OCI-LY7 (cell line): Measurements from ENCODE around the gene NEURL2. TPM values are rescaled to one million over a fixed set of nuclear protein-coding genes. Genes with fewer than 3 reads are reported as not detected.
"Not testable (repeated sequence)": the region's sequence is repeated elsewhere in the genome, so short reads cannot be mapped to it uniquely, and the experiment has no call there.

Experiments
- BruUV-seq: library from RNA; stranded (reverse); fragments of 400-500 nt; replicated peaks from 2 replicates; lab custom pipeline; 2021; lab: Mats Ljungman, UMichigan
- CTCF ChIA-PET: fragments of 300-600 bp; sonication (Branson Sonifier 250); formaldehyde crosslinking; loops from one replicate; lab custom pipeline; 2022; ENCODE audit warnings: antibody characterized with exemption; ENCODE audit not compliant: unreplicated experiment; lab: Charles Lee
- POLR2A ChIA-PET: fragments of 300-600 bp; sonication (Branson Sonifier 250); formaldehyde crosslinking; loops from one replicate; lab custom pipeline; 2022; ENCODE audit warnings: antibody characterized with exemption; lab: Charles Lee
- DNase-seq: peaks from one replicate; pipeline ENCODE4 v3.0.0-alpha.2; 2015; ENCODE audit warnings: low spot score
- H2AFZ ChIP-seq: fragments of 200-600 bp; sonication (generic), shearing (Covaris generic); 2 replicates; pipeline ENCODE4 v1.6.1; 2014; ENCODE audit warnings: mild to moderate bottlenecking, antibody characterized with exemption, low read length, moderate library complexity
- H3K27ac ChIP-seq: fragments of 200-600 bp; sonication (generic); 2 replicates; pipeline ENCODE4 v1.5.1; 2014; ENCODE audit warnings: mixed run types, low read depth, mild to moderate bottlenecking, moderate library complexity, low read length, inconsistent platforms; ENCODE audit not compliant: poor library complexity, severe bottlenecking
- H3K36me3 ChIP-seq: fragments of 200-600 bp; sonication (generic); 2 replicates; pipeline ENCODE4 v1.6.1; 2014; ENCODE audit warnings: mild to moderate bottlenecking, antibody characterized with exemption, low read length, moderate library complexity, mixed read lengths; ENCODE audit not compliant: insufficient read depth
- H3K4me1 ChIP-seq: fragments of 200-600 bp; sonication (generic); 2 replicates; pipeline ENCODE4 v1.5.1; 2014; ENCODE audit warnings: mild to moderate bottlenecking, low read length; ENCODE audit not compliant: insufficient read depth, poor library complexity, severe bottlenecking
- H3K4me2 ChIP-seq: fragments of 200-600 bp; sonication (generic); 2 replicates; pipeline ENCODE4 v1.6.1; 2014; ENCODE audit warnings: mild to moderate bottlenecking, low read length
- H3K4me3 ChIP-seq: fragments of 200-600 bp; sonication (generic); 2 replicates; pipeline ENCODE4 v1.5.1; 2014; ENCODE audit warnings: mild to moderate bottlenecking, low read depth, low read length; ENCODE audit not compliant: poor library complexity, severe bottlenecking
- H3K79me2 ChIP-seq: fragments of 200-600 bp; sonication (generic); 2 replicates; pipeline ENCODE4 v1.6.1; 2016; ENCODE audit warnings: low read depth, mild to moderate bottlenecking, low read length, moderate library complexity, mixed read lengths; ENCODE audit not compliant: insufficient read depth
- H3K9me2 ChIP-seq: fragments of 200-600 bp; sonication (generic); 2 replicates; pipeline ENCODE4 v1.6.1; 2016; ENCODE audit warnings: mild to moderate bottlenecking, low read length, mixed read lengths; ENCODE audit not compliant: insufficient read depth
- H3K9me3 ChIP-seq: fragments of 200-600 bp; sonication (generic); 2 replicates; pipeline ENCODE4 v1.6.1; 2014; ENCODE audit warnings: mild to moderate bottlenecking, mixed run types, low read length, mixed read lengths
- H4K20me1 ChIP-seq: fragments of 200-600 bp; sonication (generic); 2 replicates; pipeline ENCODE4 v1.6.1; 2014; ENCODE audit warnings: mild to moderate bottlenecking, antibody characterized with exemption, low read length, moderate library complexity, mixed read lengths; ENCODE audit not compliant: insufficient read depth
- EZH2phosphoT487 ChIP-seq: fragments of 200-600 bp; sonication (generic); IDR thresholded peaks from 2 replicates; pipeline ENCODE4 v1.6.1; 2018; ENCODE audit warnings: low read depth, borderline replicate concordance, mild to moderate bottlenecking, mixed run types, antibody characterized with exemption, low read length, moderate library complexity, mixed read lengths
- intact Hi-C: fragments of 100-400 bp; cut with micrococcal nuclease; formaldehyde crosslinking; loops from one replicate; pipeline ENCODE4 v1.10.0; 2022; ENCODE audit not compliant: unreplicated experiment
- total RNA-seq, 2 experiments: library from RNA; depleted of rRNA in 1 of 2; stranded (reverse); fragments of >200 nt in 1 of 2; shearing (Covaris generic) in 1 of 2; gene quantifications; 2 replicates each; pipeline ENCODE4 v1.2.3, GENCODE V29; 2014 to 2022
- TF ChIP-seq, protein P1 (sequence below): fragments of 200-600 bp; sonication (generic); conservative IDR thresholded peaks from 2 replicates; pipeline ENCODE4 v1.5.1; 2014; ENCODE audit warnings: mild to moderate bottlenecking, antibody characterized with exemption, low read length, moderate library complexity, mixed read lengths

The NEURL2 gene
- total RNA-seq, 2 experiments from 2014 or later = 9.9 to 10.7 TPM

DNA sequence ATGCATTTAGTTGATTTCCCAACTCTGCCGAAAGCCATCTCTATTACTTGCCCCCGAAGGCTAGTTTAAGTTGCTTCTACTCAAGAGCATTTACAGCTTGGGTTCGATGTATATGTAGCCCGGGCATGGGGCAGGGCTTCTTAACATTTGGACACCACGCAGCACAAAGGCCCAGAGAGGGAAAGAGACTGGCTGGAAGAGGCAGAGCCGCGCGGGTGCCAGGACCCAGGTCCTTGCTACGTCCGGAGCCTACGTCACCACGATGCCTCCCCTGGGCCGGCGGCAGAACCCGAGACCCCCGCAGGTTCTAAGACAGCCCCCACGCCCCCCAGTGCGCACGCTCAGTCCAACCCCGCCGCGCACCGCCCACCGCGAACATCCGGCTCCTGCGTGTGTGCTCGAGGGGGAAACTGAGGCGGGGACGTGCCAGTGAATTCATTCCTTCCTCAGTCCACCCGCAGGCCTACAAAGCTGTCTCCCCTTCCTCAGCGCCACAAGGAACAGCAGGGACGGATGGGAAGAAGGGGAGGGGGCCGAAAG, 43.1 kb upstream of the NEURL2 start:
- Histone ChIP-seq H3K4me1 (peaks cover 8% of the 10 kb centered on the region), H3K9me3 (no peaks in the 10 kb centered on the region), H3K79me2 (peaks cover 23% of the 10 kb centered on the region), H3K9me2 (no peaks in the 10 kb centered on the region), H3K36me3 (peaks cover 26% of the 10 kb centered on the region), H3K4me2 (peak overlapping the region; percentile 89), H3K4me3 (peak overlapping the region; percentile 87), H3K27ac (peak overlapping the region; percentile 75), H2AFZ (peak overlapping the region; percentile 69; the same call in 1 of the 2 replicates), H4K20me1 (no peaks in the 10 kb centered on the region)
- CTCF ChIA-PET = interaction anchor here (1.6 kb wide), 1 partner anchor 36 kb away, joined by 7 read pairs; no protein-coding TSS in a partner anchor
- POLR2A ChIA-PET = interaction anchor here (0.6 to 4.0 kb wide), 8 partner anchors 14 to 90 kb away, joined by 3 to 11 read pairs (median 3); partner anchors contain the start of genes CTSA, NEURL2 and ZSWIM1
- peak; percentile 76 for DNase-seq
- no TSS peak for BruUV-seq
- no peak for TF ChIP-seq EZH2phosphoT487
- TF ChIP-seq, protein P1, sequence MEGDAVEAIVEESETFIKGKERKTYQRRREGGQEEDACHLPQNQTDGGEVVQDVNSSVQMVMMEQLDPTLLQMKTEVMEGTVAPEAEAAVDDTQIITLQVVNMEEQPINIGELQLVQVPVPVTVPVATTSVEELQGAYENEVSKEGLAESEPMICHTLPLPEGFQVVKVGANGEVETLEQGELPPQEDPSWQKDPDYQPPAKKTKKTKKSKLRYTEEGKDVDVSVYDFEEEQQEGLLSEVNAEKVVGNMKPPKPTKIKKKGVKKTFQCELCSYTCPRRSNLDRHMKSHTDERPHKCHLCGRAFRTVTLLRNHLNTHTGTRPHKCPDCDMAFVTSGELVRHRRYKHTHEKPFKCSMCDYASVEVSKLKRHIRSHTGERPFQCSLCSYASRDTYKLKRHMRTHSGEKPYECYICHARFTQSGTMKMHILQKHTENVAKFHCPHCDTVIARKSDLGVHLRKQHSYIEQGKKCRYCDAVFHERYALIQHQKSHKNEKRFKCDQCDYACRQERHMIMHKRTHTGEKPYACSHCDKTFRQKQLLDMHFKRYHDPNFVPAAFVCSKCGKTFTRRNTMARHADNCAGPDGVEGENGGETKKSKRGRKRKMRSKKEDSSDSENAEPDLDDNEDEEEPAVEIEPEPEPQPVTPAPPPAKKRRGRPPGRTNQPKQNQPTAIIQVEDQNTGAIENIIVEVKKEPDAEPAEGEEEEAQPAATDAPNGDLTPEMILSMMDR = no peak
- intact Hi-C loops = loop anchor here (2.0 kb wide), 2 partner anchors 23 to 77 kb away; partner anchors contain the start of genes ACOT8 and ZSWIM3

DNA sequence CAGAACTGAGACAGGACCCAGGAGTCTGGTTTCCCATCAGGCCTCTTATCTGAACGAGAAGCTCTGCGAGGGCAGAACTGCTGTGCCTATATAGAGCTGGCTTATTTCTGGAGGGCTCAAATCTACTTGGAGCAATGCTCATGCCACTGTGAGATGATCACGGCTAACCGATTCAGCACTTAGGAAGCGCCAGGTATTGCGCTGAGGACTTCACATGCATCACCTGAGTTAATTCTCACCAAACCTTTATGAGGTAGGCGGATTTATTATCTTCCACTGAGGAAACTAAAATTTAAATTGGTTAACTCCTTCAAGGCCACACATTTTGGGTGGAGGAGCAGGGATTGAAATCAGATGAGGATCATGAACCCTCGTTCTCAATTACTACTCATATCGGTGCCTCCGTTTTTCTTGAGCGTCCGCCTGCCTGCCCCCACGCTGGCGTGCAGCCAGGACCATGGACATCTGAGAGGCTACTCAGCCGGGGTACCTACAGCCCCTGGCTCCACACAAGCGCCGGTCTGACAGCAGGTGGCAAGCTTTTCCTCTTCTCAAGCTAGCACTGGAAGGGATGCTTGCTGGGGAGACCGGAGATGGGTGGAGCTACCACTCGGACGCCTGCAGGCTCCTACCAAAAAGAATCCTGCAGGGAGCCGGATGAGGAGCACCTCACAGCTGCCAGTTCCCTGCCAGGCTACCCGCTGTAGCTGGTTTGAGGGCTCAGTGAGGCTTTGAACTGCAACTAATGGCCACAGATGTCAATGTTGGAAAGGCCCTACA, 42.4 kb upstream of the NEURL2 start:
- no peak for TF ChIP-seq EZH2phosphoT487
- TF ChIP-seq, protein P1 = peak; percentile 70
- intact Hi-C loops = loop anchor here (2.0 kb wide), 2 partner anchors 23 to 77 kb away; partner anchors contain the start of genes ACOT8 and ZSWIM3
- H3K4me2 ChIP-seq = peak overlapping the region; percentile 89
- ChIA-PET POLR2A (interaction anchor here (0.6 to 4.0 kb wide), 5 partner anchors 14 to 53 kb away, joined by 3 to 11 read pairs (median 4); partner anchors contain the start of genes CTSA, NEURL2 and ZSWIM1), CTCF (interaction anchor here (1.6 kb wide), 1 partner anchor 37 kb away, joined by 7 read pairs; no protein-coding TSS in a partner anchor)
- H3K79me2 ChIP-seq = peaks cover 23% of the 10 kb centered on the region
- H3K27ac ChIP-seq = peak overlapping the region; percentile 75
- H3K9me2 ChIP-seq = no peaks in the 10 kb centered on the region
- H3K4me1 ChIP-seq = peaks cover 8% of the 10 kb centered on the region
- H4K20me1 ChIP-seq = no peaks in the 10 kb centered on the region
- BruUV-seq = TSS peak; percentile 82
- peaks cover 19% of the 10 kb centered on the region for H3K36me3 ChIP-seq
- H3K4me3 ChIP-seq = peak overlapping the region; percentile 87
- H2AFZ ChIP-seq = peak overlapping the region; percentile 69; the same call in 1 of the 2 replicates
- DNase-seq = peak; percentile 86
- H3K9me3 ChIP-seq = no peaks in the 10 kb centered on the region

DNA sequence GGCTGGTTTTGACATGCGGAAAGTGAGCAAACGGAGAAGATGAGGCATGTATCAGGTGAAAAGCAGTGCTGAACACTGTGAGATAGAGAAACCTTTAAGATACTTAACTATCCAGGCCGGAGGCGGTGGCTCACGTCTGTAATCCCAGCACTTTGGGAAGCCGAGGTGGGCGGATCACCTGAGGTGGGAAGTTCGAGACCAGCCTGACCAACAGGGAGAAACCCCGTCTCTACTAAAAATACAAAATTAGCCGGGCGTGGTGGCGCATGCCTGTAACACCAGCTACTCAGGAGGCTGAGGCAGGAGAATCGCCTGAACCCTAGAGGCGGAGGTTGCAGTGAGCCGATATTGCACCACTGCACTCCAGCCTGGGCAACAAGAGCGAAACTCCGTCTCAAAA, 40.7 kb upstream of the NEURL2 start:
- H3K4me1 ChIP-seq, H3K36me3 ChIP-seq, H3K4me2 ChIP-seq, H2AFZ ChIP-seq, H4K20me1 ChIP-seq, intact Hi-C loops, BruUV-seq, H3K9me2 ChIP-seq, H3K4me3 ChIP-seq, POLR2A ChIA-PET, H3K9me3 ChIP-seq, DNase-seq, H3K27ac ChIP-seq: not testable (repeated sequence)
- peaks cover 16% of the 10 kb centered on the region for H3K79me2 ChIP-seq
- CTCF ChIA-PET = interaction anchor here (0.6 kb wide), 2 partner anchors 118 to 252 kb away, joined by 3 to 4 read pairs; no protein-coding TSS in a partner anchor
